B cell (primary cell): ENCODE data around the gene CHAF1A.

Source experiments
- CTCF ChIP-seq: fragments of 200-600 bp; IDR thresholded peaks from one replicate; pipeline ENCODE4 v1.8.0; 2022; ENCODE audit warnings: antibody characterized with exemption, mild to moderate bottlenecking
- EZH2 ChIP-seq: IDR thresholded peaks from 2 replicates; pipeline ENCODE4 v1.6.1; 2012; ENCODE audit warnings: borderline replicate concordance, low read depth, mild to moderate bottlenecking, moderate library complexity, low read length; ENCODE audit not compliant: insufficient read depth, poor library complexity, severe bottlenecking

- TF ChIP-seq EZH2 (no peak), CTCF (no peak)
Measured at GRCh38 chr19:4390567-4391305, 11.7 kb upstream of the CHAF1A start.
